ENCODE data around the gene YWHAB. TPM values are rescaled to one million over a fixed set of nuclear protein-coding genes. Genes with fewer than 3 reads are reported as not detected.

The YWHAB gene
- total RNA-seq, 1 donor, result 180 TPM

- no peak overlapping the region for H3K4me3 ChIP-seq (ENCODE audit: low read depth, low read length)
- DNase-seq (ENCODE audit: low read depth), result no peak
- TF ChIP-seq, protein P1, sequence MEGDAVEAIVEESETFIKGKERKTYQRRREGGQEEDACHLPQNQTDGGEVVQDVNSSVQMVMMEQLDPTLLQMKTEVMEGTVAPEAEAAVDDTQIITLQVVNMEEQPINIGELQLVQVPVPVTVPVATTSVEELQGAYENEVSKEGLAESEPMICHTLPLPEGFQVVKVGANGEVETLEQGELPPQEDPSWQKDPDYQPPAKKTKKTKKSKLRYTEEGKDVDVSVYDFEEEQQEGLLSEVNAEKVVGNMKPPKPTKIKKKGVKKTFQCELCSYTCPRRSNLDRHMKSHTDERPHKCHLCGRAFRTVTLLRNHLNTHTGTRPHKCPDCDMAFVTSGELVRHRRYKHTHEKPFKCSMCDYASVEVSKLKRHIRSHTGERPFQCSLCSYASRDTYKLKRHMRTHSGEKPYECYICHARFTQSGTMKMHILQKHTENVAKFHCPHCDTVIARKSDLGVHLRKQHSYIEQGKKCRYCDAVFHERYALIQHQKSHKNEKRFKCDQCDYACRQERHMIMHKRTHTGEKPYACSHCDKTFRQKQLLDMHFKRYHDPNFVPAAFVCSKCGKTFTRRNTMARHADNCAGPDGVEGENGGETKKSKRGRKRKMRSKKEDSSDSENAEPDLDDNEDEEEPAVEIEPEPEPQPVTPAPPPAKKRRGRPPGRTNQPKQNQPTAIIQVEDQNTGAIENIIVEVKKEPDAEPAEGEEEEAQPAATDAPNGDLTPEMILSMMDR (IDR thresholded peaks at IDR 0.05; ENCODE audit: insufficient read depth, low read length), result no peak
These were observed 62.6 kb downstream of the YWHAB start for GRCh38 chr20:44948107-44948506.

DNA sequence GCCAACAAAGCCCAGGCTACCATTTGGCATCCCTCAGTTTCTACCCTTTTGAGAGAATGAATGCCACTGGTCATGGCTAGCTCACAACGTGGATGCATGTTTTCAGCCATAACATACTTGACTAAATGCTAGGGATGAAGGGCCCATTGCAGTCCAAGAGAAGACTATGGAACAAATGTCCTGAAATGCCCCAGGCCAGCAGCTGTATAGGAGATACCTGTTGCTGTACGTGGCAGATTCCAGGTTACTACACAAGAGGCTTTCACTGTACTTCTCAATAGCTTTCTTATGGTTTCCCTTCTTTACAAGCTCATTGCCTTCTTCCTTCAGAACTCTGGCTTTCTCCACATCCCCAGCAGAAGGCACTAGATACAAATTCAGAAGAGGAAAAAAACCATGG, 63.0 kb downstream of the YWHAB start:
- no peak for DNase-seq (ENCODE audit: low read depth)
- H3K4me3 ChIP-seq (ENCODE audit: low read depth, low read length), result no peak overlapping the region
- TF ChIP-seq, protein P1 (IDR thresholded peaks at IDR 0.05; ENCODE audit: insufficient read depth, low read length), result no peak

DNA sequence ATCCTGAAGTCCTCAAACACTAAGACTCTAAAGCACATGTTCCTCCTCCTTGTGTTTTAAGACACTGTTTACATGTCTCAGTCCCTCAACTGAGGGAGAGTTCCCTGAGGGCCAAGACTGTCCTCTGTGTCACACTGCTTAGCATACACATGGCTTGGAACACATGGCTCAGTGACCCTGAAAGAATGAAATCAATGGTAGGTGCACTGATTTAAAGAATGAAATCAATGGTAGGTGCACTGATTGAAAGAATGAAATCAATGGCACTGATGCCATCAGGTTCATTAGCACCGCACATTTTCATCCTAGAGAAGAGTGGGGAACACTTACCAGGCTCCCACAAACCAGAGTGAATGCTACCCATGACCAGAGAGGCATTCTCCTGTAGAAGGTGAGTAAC, 64.9 kb downstream of the YWHAB start:
- no peak overlapping the region for H3K4me3 ChIP-seq (ENCODE audit: low read depth, low read length)
- TF ChIP-seq, protein P1 (IDR thresholded peaks at IDR 0.05; ENCODE audit: insufficient read depth, low read length), result no peak
- DNase-seq (ENCODE audit: low read depth), result no peak

DNA sequence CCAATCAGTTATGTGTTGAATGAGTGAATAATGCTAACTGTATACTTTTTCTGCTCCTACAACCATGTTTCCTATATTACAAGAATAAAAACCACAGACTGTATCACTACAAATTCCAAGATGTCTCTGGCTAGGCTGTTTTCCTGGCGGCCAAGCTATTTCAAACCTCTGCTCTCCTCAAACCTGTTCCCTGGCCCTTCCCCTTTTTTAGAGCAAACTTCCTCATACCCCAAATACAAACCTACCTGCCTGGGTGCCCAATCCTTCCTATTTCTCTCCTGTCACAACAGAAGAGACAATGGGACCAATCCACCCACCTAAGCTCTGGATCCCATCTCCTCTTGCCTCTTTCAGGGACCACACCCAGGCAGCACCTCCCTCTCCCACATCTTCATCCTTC, 67.2 kb downstream of the YWHAB start:
- no peak overlapping the region for H3K4me3 ChIP-seq (ENCODE audit: low read depth, low read length)
- TF ChIP-seq, protein P1 (IDR thresholded peaks at IDR 0.05; ENCODE audit: insufficient read depth, low read length), result no peak
- no peak for DNase-seq (ENCODE audit: low read depth)

- H3K4me3 ChIP-seq (ENCODE audit: low read depth, low read length), result no peak overlapping the region
- no peak for DNase-seq (ENCODE audit: low read depth)
- TF ChIP-seq, protein P1 (IDR thresholded peaks at IDR 0.05; ENCODE audit: insufficient read depth, low read length), result no peak
These were observed 68.7 kb downstream of the YWHAB start for GRCh38 chr20:44954211-44954610.

DNA sequence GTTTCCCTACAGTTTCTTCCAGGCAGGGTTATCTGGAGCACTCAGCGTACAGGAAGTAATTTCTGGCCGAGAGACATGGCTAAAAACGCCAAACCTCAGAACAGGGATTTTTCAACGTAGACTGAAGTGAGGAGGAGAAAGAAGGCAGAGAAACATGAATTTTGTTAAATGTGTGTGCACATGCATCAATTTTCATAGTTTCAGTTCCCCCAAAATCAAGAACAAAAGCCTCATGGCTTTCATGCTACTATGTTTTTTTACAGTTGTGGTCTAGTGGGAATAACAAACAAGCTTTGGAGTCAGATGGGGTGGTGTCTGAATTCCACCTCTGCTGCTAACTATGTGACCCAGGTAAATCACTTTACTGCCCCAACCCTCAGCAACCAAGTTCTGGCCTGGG, 69.8 kb downstream of the YWHAB start:
- TF ChIP-seq, protein P1 (IDR thresholded peaks at IDR 0.05; ENCODE audit: insufficient read depth, low read length), result no peak
- no peak overlapping the region for H3K4me3 ChIP-seq (ENCODE audit: low read depth, low read length)
- no peak for DNase-seq (ENCODE audit: low read depth)

- H3K4me3 ChIP-seq (ENCODE audit: low read depth, low read length), result no peak overlapping the region
- DNase-seq (ENCODE audit: low read depth), result no peak
- TF ChIP-seq, protein P1 (IDR thresholded peaks at IDR 0.05; ENCODE audit: insufficient read depth, low read length), result no peak
These were observed 70.9 kb downstream of the YWHAB start for GRCh38 chr20:44956410-44956809.

All from fibroblast of the aortic adventitia (primary cell).